H1 (cell line): ENCODE measurements around the gene DCAF7. TPM values are rescaled to one million over a fixed set of nuclear protein-coding genes. Genes with fewer than 3 reads are reported as not detected.

ENCODE experiments used
- HDAC2 ChIP-seq, 2 experiments: fragments of 300-600 bp in 1 of 2; sonication (generic) in 1 of 2; IDR thresholded peaks; 2 replicates each; pipeline ENCODE4 v1.6.1; 2011 to 2012; ENCODE audit warnings: low read depth in 2 of 2, low read length in 2 of 2, mild to moderate bottlenecking in 2 of 2, moderate library complexity in 2 of 2, borderline replicate concordance in 1 of 2, inconsistent platforms in 1 of 2
- JUND ChIP-seq: IDR thresholded peaks from 2 replicates; pipeline ENCODE4 v1.6.1; 2011; ENCODE audit warnings: mild to moderate bottlenecking, improper control_type of control experiment, low read length
- KDM1A ChIP-seq: fragments of 200-600, 300-600 bp; sonication (generic); IDR thresholded peaks from 2 replicates; pipeline ENCODE4 v1.7.1; 2016; ENCODE audit warnings: mild to moderate bottlenecking, low read length, borderline replicate concordance
- PHF8 ChIP-seq: fragments of 200-600 bp; sonication (generic); conservative IDR thresholded peaks from 2 replicates; pipeline ENCODE4 v1.7.1; 2012; ENCODE audit warnings: low read depth, mild to moderate bottlenecking, inconsistent platforms, low read length, moderate library complexity
- RFX5 ChIP-seq: IDR thresholded peaks from 2 replicates; pipeline ENCODE4 v1.6.1; 2011; ENCODE audit warnings: low read depth, low read length, improper control_type of control experiment, borderline replicate concordance
- polyA plus RNA-seq, 7 experiments: library from polyadenylated mRNA; depleted of rRNA in 3 of 7; stranded (reverse) in 5 of 7; unstranded in 2 of 7; fragments of >200 nt in 5 of 7; fragments of 200-250 nt in 2 of 7; gene quantifications; 1 replicate in 5 of 7; 2 replicates in 1 of 7; 4 replicates in 1 of 7; pipeline versions ENCODE4 v1.2.1 to v1.2.3, GENCODE V29; 2011 to 2013; ENCODE audit warnings: missing spikeins in 2 of 7, mixed read lengths in 2 of 7
- total RNA-seq: library from RNA; stranded (reverse); fragmentation: NEBNext Ultra II Directional; extraction: Animal tissue kit (Norgen Biotek cat#: 25700); gene quantifications from 2 replicates; pipeline ENCODE4 v1.2.1, GENCODE V29; 2021

The DCAF7 gene
- total and polyA plus RNA-seq, 2 of the 8 experiments (the other 6 are each of a cell fraction or from before 2014, with no cell fraction given): 74.9 to 94.1 TPM

GRCh38 chr17:63503341-63503705 lies 47.0 kb upstream of the DCAF7 start (continued):
- TF ChIP-seq KDM1A (no peak), JUND (no peak), RFX5 (no peak), PHF8 (no peak), HDAC2 (IDR thresholded peaks at IDR 0.05; ENCODE audit: borderline replicate concordance in 1 of 2, low read depth in 2 of 2, low read length in 2 of 2) (no peak)
